ENCODE measurements around the gene CD6.
"Not testable (repeated sequence)": the region's sequence is repeated elsewhere in the genome, so short reads cannot be mapped to it uniquely, and the experiment has no call there.

The CD6 gene

DNA sequence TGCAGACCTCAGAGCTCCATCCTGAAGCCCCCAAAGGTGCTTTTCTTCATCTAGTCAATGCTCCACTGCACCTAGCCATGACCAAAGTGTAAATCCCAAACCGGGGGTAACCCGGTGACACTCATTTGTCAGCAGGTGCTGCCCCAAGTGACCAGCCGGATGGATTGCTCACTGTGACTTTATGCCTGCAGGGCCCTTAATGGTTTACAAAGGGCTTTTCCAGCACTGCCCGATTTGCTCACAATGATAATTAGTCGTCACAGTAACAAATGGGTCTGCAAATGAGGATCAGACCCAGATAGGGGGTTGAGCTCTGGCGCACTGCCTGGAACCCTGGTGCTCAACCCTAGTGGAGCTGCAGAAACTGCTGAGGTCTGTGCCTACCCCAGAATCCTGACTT is 85.1 kb downstream of the CD6 start:
- DNase-seq (ENCODE audit: low read depth in 2 of 2): no peak

DNA sequence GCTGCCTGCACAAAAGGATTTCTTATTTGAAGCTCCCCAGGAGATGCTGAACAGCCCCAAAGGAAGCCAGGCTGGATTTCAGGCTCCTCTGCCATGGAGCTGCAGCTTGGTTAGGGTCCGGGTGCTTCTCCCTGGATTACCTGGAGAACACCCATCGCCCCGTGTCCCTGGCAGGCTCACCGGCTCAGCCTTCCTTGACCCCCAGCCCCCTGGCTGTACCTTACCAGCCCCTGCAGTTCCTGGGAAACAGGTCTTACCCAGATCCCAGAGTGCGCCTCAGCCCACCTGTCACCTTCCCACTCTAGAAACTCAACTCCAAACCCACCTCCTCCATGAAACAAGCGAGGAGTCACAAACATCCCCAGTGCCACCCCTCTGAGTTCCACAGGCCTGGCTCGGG is 85.5 kb downstream of the CD6 start:
- no peak for DNase-seq (ENCODE audit: low read depth in 2 of 2)

DNA sequence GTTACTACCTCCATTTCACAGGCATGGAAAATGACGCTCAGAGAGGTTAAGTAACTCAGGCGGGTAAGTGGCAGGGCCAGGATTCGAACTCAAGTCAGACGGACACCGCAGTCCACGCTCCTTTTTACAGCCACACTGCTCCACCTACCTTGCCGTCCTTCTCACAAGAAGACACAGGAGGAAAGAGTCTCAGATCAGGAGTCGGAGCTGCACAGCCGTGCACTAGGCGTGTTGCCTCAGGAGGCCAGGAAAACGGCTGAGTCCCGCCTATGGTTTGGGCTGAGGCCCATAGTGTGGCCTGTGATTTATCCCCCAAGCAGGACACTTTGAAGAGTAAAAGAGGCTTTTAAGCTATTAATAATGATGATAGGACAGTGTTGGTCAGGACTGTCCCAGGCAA is 86.1 kb downstream of the CD6 start:
- no peak for DNase-seq (ENCODE audit: low read depth in 2 of 2)

DNA sequence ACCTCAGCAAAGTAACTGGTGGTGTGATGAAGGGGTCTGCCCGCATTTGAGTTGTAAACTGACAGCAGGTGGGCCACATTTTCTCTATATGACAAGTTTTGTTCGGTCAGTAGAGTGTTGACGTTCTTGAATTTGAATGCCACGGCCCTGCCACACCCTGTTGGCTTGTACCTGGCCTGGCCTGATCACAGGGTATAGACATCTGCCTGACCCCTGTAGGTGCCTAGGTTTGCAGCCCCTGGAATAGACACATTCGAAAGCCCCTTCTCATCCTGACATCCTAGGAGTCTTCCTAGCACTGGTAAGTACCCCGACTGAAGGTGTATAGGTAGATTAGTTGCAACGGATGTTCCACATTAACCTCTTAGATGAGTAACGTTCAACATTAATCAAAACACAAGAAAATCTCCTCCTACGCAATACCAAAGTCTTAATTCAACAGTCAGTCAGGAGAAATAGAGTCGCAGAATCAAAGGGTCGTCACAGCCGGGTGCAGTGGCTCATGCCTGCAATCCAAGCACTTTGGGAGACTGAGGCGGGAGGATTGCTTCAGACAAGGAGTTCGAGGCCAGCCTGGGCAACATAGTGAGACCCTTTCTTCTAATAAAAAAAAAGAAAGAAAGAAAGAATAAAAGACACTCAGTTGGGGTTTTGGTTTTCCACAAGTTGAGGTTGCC is 87.2 kb downstream of the CD6 start:
- no peak for DNase-seq (ENCODE audit: low read depth in 2 of 2)

DNA sequence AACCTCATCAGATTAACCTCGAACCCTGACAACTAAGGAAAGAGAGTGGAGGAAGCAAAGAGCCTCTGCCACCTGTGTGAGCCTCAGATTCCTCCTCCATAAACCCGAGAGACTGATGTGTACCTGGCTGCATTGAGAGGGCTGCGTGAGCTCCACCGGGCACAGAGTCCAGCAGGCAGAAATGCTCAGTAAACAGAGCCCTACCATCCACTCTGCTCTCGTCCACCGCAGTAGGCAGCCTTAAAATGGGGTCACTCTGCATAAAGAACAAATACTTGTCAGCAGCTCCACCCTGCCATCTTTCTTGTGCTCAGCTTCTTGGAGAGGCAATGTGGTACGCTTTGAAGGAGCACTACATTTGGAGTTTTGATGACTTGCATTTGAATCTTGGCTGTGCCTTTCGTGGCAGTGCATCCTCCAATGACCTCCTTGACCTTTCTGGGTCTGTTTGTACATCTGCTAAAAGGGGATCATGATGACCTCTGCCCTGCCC is 87.8 kb downstream of the CD6 start:
- no peak for DNase-seq (ENCODE audit: low read depth in 2 of 2)

DNA sequence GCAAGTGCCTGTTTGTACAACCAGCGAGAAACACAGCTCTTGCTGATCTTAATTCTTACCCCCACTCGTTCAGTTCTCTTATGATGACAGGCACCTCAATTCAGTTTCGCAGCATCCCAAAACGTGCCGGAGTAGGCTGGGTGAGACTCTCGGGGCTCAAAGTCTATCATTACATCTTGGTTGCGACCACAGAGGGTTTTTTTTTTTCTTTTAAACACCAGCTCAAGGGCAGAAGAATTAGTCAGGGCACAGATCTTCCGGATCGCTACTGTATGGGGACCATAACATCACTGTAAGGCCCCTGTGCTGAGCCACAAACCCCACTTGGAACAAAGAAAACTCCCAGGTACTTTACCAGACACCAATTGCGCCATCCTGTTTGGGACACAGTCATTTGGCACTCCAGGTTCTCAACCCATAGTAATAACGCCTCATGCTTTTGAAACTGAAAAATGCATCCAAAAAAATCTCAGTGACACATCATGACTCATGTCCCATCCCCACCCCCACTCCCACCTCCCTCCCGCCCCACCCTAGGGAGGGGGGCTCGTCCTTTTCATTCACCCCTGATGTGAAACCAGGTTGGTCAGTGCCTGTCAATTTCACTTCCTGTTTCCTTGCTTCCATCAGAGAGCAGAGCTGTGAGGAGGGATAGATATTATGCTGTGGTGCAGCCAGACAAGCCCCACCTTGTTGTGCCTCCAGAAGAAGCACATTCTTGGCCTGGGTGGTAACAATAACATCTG is 89.8 kb downstream of the CD6 start:
- peak; percentile 72 to 75 for DNase-seq (ENCODE audit: low read depth in 2 of 2)

DNA sequence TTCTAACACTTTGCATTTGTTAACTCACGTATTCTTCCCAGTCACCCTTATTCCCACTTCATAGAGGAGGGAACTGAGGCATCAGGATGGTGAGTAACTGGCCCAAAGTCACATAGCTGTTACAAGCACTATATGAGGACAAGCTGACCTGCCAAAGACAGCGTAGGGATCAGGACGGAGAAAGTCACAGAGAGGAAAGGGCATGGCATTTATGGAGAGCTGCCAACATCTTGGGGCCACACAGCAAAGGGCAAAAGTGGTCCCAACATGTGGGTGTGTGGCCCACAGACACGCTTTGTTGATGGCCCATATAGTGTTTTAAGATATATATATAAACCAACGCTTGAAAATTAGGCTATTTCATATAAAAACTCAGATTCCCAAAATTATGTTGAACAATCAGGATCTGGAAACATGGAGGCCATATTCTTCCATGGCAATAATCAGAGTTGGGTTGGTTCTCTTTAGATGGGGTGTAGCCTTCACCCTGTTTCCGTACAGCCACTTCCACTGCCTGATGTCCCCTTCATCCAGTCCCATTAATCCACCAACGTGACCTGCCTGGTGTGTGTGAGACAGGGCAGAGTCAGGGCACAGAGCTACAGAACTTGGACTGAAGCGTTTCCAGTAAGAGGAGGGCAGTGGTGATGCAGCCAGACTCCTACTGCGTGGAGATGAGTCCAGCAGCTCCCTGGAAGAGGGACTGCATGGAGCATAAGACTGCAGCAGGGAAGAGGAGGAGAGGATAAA is 90.9 kb downstream of the CD6 start:
- DNase-seq (ENCODE audit: low read depth in 2 of 2): no peak

DNA sequence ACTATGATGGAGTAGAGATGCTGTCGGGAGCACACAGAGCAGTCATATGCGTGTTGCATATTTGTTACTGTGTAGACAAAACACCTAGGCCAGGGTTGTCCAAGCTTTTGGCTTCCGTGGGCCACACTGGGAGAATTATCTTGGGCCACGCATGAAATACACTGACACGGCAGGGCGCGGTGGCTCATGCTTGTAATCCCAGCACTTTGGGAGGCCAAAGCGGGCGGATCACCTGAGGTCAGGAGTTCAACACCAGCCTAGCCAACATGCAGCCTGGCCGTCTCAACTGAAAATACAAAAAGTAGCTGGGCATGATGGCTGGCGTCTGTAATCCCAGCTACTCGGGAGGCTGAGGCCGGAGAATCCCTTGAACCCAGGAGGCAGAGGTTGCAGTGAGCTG is 93.8 kb downstream of the CD6 start:
- not testable (repeated sequence) for DNase-seq (ENCODE audit: low read depth in 2 of 2)

DNA sequence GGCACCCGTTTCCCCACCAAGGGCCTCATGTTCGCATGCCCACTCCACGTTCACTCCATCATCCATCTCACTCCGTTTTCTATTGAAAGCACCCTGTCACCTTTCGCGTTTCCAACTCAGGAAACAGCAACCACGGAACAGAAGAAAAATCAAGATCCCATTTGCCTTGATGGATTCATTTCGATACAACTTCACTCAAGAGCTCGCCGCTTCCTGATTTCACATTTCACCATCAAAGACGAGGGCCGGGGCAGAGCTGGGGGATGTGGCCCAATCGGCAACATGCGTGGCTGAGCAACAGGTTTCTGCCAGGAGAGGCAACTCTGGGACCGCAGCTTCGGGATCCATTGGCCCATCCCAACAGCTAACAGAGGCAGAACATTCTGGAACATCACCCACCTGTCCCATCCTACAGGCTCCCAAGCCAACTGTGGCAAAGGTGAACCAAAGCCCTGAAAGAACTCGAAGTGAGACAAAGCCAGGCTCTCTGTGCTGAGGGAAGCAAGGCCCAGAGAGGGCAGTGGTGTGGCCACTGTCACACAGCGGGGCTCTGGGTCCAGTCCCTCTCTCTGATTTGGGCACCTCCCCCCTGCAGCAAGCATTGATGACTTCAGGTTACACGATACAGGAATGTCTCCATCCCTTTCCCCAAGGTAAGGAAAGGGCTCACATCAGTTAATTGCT is 94.6 kb downstream of the CD6 start:
- no peak for DNase-seq (ENCODE audit: low read depth in 2 of 2)

DNA sequence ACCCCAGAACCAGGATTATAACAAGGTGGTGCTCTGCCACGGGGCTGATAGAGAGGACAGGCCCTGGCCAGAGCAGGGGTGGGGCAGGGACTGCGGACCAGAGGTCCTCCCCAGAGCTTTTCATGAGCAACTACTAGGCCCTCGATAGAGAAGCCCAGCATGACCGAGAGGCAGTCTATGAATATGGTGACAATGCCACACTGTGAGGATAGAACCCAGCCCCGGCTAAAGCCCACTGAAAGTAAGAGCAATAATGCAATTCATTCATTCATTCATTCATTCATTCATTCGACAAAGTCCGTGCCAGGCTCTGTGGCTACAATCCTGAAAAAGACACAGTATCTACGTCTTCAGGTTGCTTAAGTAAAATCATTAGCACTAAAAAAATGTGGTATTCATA is 95.2 kb downstream of the CD6 start:
- DNase-seq (ENCODE audit: low read depth in 2 of 2): no peak

DNA sequence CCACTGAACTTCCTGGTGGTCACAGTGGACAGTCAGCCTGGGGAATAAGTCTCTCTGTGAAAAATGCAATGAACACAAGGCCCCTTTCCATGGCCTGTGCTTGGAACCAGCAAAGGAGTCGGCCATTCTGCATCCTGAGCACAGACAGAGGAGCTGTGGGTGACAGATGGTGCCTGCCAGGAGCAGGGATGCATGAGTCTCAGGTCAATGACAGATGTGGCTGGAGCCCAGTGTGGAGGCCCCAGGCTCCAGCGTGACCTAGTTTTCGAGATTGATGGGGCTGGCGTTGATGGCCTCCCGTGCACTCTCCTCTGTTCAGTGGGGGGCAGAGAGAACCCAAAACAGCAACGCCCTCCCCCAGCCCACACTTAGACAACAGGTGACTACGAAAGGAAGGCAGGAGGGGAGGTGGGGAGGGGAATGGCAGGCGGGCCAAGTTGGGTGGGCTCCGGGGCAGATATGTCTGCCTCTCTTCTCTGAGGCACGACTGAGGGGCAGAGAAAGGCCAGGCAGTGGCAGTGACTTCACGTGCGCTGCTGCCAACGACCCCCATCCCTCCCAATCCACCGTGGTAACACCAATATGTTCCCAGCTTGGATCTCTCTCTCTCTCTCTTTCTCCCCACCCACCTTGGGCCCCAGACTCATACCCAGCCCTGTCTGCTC is 96.4 kb downstream of the CD6 start:
- no peak for DNase-seq (ENCODE audit: low read depth in 2 of 2)

DNA sequence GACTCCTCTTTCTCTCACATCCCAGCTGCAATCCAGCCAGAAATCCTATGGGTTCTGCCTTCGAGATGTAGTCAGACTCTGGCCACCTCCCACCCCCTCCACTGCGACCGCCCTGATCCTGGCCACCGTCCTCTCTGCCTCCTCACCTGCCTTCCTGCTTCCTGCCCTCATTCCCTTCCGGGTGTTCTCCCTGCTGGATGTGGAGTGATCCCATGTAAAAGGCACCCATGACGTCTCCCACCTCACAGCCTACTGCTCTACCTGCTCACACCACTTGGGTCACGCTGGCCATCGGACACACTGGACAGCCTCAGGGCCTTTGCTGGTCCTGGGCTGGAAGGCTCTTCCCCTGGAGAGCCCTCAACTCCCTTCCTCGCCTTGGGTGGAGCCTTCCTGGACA is 97.1 kb downstream of the CD6 start:
- DNase-seq (ENCODE audit: low read depth in 2 of 2): no peak

DNA sequence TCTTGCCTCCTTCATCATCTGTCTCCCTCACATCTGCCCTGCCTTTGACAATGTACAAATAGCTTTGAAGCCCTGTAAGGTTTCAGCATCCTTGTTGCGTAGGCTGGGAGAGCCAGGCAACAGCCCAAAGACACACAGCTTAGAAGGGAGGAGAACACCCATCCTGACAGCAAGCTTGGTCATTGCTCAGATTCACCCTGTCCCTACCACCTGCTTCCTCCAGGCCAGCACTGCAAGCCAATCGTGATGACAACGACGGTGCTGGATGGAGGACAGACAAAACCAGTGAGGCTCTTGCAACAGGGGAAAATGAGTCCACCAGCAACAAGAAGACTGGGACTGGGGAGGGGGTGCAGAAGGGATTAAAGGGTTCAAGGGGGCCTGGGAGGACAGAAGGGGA is 97.9 kb downstream of the CD6 start:
- no peak for DNase-seq (ENCODE audit: low read depth in 2 of 2)

Data from activated CD4-positive, alpha-beta T cell treated with anti-CD3 and anti-CD28 coated beads for 24 hours (primary cell).